HTERT RPE-1 (cell line): Measurements from ENCODE around the gene EIF3B.
"Not testable (repeated sequence)": the region's sequence is repeated elsewhere in the genome, so short reads cannot be mapped to it uniquely, and the experiment has no call there.

Experiments used
- in situ Hi-C: fragments of 300-500 bp; cut with MboI; formaldehyde crosslinking; loops from 4 replicates; pipeline ENCODE4 v1.14.3; 2020; ENCODE audit warnings: low sequenced_read_pairs

EIF3B gene

GRCh38 chr7:2354186-2354938 lies at the start of gene EIF3B:
TSS of gene EIF3B (plus strand) at chr7:2354827. CDS start at chr7:2354922, 95 bp downstream.
- in situ Hi-C loops: no loop called here

- in situ Hi-C loops: not testable (repeated sequence)
Measured at GRCh38 chr7:2305258-2305657, 49.4 kb upstream of the EIF3B start.

GRCh38 chr7:2306688-2307087 lies 47.9 kb upstream of the EIF3B start:
- in situ Hi-C loops: no loop called here

GRCh38 chr7:2307690-2308107 lies 46.9 kb upstream of the EIF3B start:
- in situ Hi-C loops: no loop called here

GRCh38 chr7:2309889-2310331 lies 44.7 kb upstream of the EIF3B start:
- in situ Hi-C loops: no loop called here

- in situ Hi-C loops: no loop called here
Measured at GRCh38 chr7:2312267-2312929, 42.2 kb upstream of the EIF3B start.

- in situ Hi-C loops: no loop called here
Measured at GRCh38 chr7:2313450-2314208, 41.0 kb upstream of the EIF3B start.

- in situ Hi-C loops: no loop called here
Measured at GRCh38 chr7:2314209-2314955, 40.2 kb upstream of the EIF3B start, which contains the start of gene SNX8. TSS of gene SNX8 (minus strand) at chr7:2314441. CDS start at chr7:2314421, 20 bp downstream.

GRCh38 chr7:2314956-2315530 lies 39.6 kb upstream of the EIF3B start:
- in situ Hi-C loops: not testable (repeated sequence)

GRCh38 chr7:2315787-2316186 lies 38.8 kb upstream of the EIF3B start:
- in situ Hi-C loops: no loop called here

- in situ Hi-C loops: no loop called here
Measured at GRCh38 chr7:2316578-2316977, 38.0 kb upstream of the EIF3B start.

GRCh38 chr7:2317556-2318293 lies 36.9 kb upstream of the EIF3B start:
- in situ Hi-C loops: no loop called here

GRCh38 chr7:2321020-2321419 lies 33.6 kb upstream of the EIF3B start:
- in situ Hi-C loops: no loop called here

GRCh38 chr7:2325162-2325561 lies 29.5 kb upstream of the EIF3B start:
- in situ Hi-C loops: no loop called here

- in situ Hi-C loops: no loop called here
Measured at GRCh38 chr7:2326951-2327350, 27.7 kb upstream of the EIF3B start.

GRCh38 chr7:2330493-2330892 lies 24.1 kb upstream of the EIF3B start:
- in situ Hi-C loops: no loop called here

- in situ Hi-C loops: no loop called here
Measured at GRCh38 chr7:2331707-2332106, 22.9 kb upstream of the EIF3B start.

GRCh38 chr7:2332606-2333231 lies 21.9 kb upstream of the EIF3B start:
- in situ Hi-C loops: not testable (repeated sequence)

- in situ Hi-C loops: no loop called here
Measured at GRCh38 chr7:2336626-2337299, 17.9 kb upstream of the EIF3B start.
